Measurements from ENCODE around the gene GFI1B. TPM values are rescaled to one million over a fixed set of nuclear protein-coding genes. Genes with fewer than 3 reads are reported as not detected.

The GFI1B gene
- not detected in 2 replicates for polyA plus RNA-seq

DNA sequence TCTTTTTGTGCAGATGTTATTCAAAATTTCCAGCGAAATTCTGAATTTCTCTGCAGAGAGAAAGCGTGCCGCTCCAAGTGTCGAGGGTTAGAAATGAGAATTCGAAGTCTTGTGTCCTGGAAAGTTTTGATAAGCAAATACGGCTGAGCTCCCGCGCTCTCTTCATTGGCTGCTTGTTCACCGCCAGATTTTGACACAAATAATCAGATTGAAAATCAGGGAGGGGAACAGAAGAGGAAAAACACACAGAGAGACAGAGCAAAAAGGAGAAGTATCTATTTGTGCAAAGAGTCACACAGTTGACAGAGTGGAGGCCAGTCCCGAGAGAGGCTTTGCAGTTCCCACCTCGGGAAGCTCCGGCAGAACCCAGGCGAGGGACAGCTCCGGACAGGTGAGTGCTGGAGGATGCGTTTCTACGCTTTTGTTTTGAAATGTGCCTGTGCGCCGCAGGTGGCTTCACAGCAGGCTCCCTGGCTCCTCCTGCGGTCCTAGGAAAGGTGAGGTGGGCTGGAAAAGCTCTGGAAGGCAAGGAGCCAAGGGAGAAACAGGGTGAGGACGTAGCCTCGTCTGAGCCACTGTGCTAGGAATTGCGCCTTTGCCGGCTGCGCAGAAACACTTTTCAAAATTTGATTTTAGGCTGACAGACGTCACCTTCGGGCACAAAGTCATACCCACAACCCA lies at the start of gene GFI1B:
Gene GFI1B, plus strand, starts transcription at position 244 of the 681 bp plus-strand sequence. CDS start 7,985 bp downstream, outside the sequence.

DNA sequence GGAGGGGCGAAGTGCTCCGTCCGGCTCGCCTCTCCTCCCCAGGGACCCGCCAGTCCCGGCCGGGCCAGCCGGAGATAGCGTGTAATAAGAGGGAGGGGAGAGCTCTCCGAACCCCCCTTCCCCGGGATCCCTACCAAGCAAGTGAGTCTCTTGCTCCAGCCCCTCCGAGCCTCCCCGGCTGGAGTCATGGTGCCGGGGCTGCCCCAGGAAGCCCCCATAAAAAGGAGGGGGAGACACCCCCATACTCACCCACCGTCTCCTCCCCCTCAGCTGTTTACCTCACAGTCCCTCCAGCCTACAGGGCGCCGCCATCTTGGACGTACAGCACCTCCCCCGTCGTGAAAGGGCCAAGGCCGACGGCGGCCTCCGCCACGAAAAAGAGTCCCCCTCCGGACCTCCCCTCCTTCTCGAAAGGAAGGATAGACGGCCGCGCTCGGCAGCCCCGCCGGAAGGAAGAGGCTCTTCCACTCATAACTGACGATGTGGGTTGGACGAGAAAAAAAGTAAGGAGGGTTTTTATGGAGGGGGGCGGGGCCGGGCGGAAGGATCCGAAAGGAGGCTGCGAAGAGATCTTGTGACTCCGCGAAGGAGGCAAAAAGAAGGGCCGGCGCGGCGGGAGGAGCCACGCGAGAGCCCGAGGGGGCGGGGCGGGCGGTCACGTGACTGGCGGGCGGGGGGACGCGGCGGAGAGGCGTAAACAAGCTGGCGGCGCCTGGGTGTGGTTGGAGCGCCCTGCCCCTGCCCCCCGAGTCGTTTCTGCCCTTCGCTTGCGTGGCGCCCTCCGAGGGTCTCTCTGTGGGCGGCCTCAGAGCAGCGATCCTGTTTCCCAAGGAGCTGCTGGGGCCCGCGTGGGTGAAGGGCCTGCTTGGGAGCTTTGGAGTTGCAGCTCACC lies 34.0 kb upstream of the GFI1B start, which contains the start of gene TSC1:
Gene TSC1, minus strand, starts transcription at position 323 of the 892 bp plus-strand sequence. CDS start 15,744 bp downstream, outside the sequence.

DNA sequence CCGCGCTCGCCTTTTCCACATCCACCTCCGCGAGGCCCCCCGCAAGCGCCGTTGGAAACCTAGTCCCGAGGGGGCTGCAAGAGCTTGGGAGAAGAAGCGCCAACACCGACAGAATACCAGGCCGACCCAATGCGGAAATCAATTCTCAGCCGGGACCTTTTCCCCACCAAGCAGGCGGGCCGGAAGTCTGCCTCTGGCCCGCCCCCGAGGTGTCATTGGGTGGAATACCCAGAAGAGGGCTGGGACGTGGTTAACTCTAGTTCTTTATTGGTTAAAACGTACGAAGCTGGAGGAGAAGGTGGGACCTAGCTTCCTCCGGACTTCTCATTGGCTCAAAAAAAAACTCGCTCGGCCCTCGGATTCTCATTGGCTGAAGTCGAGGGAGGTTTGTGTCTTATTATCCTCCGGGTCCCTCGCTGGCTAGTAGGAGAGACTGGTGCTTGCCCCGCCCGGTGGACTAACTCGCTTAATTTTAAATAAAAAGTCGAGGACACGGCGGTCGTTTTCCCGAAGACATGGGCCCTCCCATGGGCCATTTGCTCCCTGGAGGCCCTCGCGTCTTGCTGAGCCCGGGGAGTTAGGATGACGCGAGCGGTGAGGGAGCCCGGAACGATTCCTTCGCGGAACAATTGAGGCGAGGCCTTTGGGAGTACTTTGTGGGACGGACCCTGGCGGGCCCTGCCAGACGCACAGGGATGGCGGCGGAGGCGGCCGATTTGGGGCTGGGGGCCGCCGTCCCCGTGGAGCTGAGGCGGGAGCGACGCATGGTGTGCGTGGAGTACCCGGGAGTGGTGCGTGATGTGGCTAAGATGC lies 52.0 kb downstream of the GFI1B start, which contains the start of gene GTF3C5:
Gene GTF3C5, plus strand, starts transcription at position 681 of the 813 bp plus-strand sequence. Its CDS starts 15 bp downstream, at position 696.

Other genes with a start within 250 kb of the GFI1B start
- 0.11 and 0.77 TPM in 2 replicates for gene AK8, start 100.4 kb upstream of the GFI1B start, polyA plus RNA-seq
- gene SPACA9, start 99.8 kb upstream of the GFI1B start, polyA plus RNA-seq = 24.8 and 38.6 TPM in 2 replicates
- gene TSC1, start 34.1 kb upstream of the GFI1B start, polyA plus RNA-seq = 20.4 and 25.5 TPM in 2 replicates
- gene GTF3C5, start 52.3 kb downstream of the GFI1B start, polyA plus RNA-seq = 1.5 and 4.3 TPM in 2 replicates
- 0.09 and 0.10 TPM in 2 replicates for gene CEL, start 83.3 kb downstream of the GFI1B start, polyA plus RNA-seq
- gene RALGDS, start 142.5 kb downstream of the GFI1B start, polyA plus RNA-seq = 0.67 and 0.81 TPM in 2 replicates
- gene GBGT1, start 185.2 kb downstream of the GFI1B start, polyA plus RNA-seq = 1.1 and 2.3 TPM in 2 replicates
- not detected in 2 replicates for gene OBP2B, start 230.6 kb downstream of the GFI1B start, polyA plus RNA-seq

All from Purkinje cell (primary cell).